AG08395 (cell line): Measurements from ENCODE around the gene NT5C2.
"Not testable (repeated sequence)": the region's sequence is repeated elsewhere in the genome, so short reads cannot be mapped to it uniquely, and the experiment has no call there.

Experiments used
- DNase-seq: peaks from one replicate; pipeline ENCODE4 v3.0.0; 2012; ENCODE audit warnings: mixed read lengths, low spot score

NT5C2 gene

DNA sequence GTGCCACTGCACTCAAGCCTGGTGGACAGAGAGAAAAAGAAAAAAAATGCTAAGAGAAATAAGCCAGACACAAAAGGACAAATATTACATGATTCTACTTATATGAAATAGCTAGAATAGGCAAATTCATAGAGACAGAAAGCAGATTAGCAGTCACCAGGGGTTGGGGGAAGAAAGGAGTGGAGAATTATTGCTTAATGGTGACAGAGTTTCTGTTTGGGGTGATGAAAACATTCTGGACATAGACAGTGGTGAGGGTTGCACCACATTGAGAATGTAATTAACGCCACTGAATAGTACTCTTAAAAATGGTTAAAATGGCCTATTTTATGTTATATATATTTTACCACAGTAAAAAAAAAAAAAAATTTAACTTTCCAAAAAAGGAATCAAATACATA lies 6.4 kb upstream of the NT5C2 start:
- DNase-seq, result no peak

DNA sequence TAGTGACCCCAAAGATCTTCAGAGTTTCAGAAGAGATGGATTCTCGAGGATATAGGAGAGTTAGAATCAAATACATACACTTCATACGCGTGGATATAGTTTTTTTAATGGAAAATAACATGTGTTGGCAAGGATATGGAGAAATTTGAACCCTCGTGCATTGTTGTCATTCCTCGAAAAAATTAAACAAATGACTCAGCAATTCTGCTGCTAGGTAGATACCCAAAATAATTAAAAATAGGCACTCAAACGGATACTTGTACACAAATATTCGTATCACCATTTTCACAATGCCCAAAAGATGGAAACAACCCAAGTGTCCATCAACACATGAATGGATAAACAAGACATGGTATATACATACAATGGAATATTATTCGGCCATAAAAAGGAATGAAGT lies 5.6 kb upstream of the NT5C2 start:
- DNase-seq, result no peak

DNA sequence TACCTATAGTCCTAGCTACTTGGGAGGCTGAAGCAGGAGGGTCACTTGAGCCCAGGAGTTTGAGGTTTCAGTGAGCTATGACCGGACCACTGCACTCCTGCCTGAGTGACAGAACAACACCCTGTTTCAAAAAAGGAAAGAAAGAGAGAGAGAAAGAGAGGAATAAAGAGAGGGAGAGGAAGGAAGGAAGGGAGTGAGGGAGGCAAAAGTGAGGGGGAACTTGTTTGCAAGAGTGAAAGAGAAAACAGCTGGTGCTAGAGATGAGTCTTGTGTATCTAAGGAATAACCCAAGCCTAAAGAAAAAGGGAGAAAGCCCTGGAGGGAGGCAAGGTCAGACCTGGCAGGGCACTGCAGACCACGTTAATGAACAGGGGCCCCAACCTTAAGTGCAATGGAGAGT lies 4.8 kb upstream of the NT5C2 start:
- DNase-seq, result no peak

DNA sequence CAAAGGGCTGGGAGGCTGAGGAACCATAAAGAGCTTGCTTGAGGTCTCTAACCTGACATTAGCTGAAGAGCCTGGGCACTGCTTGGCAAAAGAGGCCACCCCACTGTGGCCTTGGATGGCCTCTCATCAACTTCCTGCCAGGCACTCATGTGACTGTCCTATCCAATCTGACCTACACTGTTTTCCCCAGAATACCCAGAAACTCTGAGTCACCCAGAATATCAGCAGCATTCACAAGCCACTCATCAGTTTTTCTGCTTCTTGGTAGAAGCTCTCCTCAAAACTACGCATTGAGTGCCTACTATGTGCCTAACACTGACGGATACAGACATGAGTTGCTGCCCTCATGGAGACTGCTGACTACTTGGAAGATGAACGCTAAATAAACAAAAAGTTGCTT lies 4.1 kb upstream of the NT5C2 start:
- DNase-seq, result peak; percentile 90

DNA sequence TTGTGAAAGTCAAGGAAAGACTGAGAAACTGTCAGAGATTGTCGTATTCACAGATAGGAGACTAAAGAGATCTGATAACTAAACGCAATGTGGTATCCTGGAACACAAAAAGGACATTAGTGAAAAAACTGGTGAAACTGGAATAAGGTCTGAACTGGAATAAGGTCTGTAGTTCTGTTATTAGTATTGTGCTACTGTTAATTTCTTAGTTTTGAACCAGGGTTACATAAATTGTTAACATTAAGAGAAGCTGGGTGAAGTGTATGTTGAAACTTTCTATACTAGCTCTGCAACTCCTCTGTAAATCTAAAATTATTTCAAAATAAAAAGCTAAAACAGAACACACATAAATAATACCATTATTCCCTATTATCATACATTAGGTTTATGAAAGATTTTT lies 3.4 kb upstream of the NT5C2 start:
- DNase-seq, result no peak

DNA sequence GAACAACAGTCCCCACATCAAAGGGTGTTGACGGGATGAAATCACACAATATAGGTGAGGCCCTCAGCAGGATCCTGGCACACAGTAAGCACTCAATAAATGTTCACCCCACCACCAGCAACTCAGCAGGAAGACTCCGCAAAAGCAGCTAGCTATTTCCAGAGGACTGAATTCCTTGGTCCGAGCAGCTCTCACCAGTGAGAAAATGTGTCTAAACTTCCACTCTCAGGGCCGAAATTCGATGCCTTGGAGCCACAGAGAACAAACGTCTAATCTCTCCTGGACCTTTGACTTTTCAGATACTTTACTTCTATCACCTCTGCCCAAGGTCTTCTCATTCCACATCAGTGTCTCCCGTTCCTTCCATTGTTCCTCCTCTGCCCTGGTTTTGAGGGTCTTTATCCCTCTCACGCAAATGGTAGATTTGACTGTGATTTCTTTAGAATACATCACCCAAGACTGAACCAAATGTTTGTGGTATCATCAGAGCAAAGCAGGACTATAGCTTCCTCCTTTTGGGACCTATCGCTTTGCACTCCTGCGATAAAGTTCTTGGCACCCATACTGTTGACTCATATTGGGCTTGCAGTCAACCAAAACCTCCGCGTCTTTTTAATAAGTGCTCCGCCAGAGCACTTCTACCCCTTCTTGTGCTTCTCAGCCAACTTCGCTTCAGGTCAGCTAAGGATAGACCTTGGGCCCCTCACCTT lies 903 bp upstream of the NT5C2 start:
- DNase-seq, result no peak

DNA sequence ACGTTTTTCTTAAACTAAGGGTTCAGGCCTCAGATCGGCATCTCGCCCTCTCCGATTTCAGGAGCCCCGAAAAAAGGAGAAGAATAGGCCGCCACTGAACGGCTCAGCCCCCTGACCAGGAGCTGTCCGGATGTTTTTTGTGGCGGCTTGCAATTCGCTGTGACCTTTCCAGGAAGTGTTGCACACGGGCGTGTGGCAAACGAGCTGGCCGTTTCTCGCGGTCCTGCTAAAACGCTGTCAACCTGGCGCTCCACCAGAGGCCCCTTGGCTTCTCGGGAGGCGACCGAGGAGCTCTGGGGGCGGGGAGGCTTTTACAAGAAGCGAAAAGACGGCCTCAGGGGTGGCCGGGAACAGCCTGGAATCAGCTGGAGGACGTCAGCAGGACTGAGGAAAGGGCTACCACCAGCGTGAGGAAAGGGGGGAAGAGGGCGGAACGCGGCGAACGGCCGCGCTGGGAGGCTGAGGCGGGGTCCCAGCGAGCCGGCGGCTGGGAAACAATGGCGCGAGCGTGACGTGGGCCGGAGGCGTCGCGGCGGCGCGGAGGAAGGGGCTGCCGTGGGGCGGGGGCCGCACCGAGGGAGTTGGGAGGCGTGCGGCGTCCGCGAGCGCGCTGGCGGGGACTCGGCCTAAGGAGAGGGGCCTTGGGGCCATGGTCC lies 493 bp downstream of the NT5C2 start:
- peak; percentile 55 for DNase-seq

DNA sequence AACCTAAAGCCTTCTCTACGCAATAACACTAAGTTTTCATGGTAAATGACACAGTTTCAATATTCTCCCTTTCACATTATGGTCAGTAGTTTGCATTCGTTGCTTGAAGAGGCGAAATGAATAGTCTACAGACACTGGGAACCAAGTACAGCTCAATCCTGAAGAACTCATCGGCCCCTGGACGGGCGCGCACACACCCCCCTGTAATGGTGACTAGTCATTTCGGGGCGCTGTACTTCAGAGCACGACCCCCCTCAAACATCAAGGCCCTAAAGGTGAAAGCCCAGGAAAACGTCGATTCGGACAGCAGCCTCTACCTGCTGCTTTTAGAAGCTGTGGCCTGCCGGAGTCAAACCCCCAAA lies 1.0 kb downstream of the NT5C2 start:
- no peak for DNase-seq

DNA sequence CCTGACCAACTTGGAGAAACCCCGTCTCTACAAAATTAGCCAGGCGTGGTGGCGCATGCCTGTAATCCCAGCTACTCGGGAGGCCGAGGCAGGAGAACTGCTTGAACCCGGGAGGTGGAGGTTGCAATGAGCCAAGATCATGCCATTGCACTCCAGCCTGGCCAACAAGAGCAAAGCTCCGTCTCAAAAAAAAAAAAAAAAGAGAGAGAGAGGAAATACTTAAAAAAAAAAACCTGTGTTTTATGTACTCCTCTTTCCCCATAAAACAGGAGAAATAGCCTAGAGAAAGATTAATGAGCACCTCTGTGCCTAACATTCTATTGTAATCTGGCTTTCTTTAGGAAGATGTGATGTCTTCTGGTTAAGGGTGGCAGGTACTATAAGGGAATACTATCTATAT lies 1.9 kb downstream of the NT5C2 start:
- not testable (repeated sequence) for DNase-seq

DNA sequence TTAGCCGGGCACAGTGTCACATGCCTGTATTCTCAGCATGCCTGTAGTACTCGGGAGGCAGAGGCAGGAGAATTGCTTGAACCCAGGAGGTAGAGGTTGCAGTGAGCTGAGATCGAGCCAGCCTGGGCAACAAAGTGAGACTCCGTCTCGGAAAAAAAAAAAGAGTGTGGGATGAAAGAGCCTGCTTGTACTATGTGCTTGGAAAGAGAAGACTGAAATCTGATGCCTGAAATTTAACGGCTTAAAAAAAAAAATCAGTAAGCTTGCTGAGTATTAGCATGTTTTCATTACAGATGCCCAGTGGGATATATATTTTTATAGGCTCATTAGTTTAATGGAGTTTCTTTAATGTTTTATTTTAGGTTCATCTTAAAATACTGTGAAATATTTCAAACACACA lies 4.2 kb downstream of the NT5C2 start:
- DNase-seq, result no peak

DNA sequence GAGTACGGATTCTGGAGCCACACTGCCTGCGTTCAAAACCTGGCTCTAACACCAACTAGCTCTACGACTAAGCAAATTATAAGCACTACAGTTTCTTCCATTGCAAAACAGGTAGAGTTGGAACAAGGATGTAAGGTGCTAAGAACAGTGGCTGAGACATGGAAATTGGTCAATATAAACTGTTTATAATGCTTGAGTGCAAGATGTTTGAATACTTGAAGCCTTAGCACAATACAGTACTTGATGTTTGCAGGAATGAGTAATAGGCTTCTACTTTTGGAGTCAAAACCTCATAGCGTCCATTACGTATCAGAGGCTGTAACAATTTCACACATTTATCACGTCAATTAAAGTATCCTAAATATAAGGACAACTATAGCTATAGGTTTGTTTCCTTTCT lies 6.9 kb downstream of the NT5C2 start:
- no peak for DNase-seq

DNA sequence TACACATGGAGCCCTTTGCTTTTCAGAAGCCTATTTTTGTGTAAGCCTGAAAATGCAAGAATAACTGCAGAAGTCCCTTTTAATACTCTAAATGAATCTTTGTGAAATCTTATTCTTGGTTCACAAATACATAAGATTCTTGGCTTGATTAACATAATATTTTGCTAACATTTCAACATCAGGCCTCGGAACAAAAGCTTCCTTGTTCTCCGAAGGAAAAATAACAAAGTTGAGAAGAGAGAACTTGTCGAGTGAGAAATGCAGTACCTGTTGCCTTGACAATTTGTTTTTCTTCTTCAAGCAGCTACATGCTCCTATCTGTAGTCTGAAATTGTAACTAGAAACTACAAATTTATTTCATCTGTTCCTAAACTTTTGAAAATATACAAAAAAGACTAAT lies 8.5 kb downstream of the NT5C2 start:
- DNase-seq, result no peak

DNA sequence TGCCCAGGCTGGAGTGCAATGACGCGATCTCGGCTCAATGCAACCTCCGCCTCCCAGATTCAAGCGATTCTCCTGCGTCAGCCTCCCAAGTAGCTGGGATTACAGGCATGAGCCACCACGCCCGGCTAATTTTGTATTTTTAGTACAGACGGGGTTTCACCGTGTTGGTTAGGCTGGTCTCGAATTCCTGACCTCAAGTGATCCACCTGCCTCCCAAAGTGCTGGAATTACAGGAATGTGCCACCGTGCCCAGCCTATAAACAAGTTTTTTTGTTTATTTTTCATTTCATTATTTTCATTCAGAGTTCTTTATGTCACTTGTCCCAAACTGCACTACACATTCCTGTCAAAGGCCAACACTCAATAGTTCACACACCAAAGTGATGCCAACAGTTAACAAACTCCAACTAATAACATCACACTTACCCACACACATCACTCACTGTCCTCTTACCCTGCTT lies 9.1 kb downstream of the NT5C2 start:
- not testable (repeated sequence) for DNase-seq

DNA sequence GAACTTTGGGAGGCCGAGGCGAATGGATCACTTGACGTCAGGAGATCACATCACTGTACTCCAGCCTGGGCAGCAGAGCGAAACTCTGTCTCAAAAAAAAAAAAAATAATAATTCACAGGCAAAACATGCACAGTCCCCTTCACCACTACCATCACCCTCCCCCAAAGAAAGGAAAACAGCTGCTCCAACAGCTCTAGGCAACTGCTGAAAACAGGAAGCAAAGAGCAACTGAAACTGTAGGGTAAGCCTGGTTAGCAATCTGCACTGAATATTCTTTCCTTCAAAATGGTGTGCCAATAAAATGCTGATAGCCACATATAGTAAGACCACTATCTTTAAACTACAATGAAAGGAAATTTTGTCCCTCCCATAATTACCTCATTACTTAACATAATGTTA lies 11.8 kb downstream of the NT5C2 start:
- no peak for DNase-seq

DNA sequence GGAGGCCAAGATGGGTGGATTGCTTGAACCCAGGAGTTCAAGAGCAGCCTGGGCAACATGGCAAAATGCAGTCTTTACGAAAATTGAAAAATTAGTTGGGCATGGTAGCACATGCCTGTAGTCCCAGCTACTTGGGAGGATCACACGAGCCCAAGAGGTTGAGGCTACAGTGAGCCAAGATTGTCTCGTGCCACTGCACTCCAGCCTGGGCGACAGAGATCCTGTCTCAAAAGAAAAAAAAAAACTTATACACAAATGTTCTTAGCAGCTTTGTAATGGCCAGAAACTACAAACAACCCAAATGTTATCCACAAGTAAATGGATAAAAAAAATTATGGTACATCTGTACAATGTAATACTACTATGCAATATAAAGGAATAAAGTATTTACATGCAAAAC lies 12.6 kb downstream of the NT5C2 start:
- DNase-seq, result no peak

DNA sequence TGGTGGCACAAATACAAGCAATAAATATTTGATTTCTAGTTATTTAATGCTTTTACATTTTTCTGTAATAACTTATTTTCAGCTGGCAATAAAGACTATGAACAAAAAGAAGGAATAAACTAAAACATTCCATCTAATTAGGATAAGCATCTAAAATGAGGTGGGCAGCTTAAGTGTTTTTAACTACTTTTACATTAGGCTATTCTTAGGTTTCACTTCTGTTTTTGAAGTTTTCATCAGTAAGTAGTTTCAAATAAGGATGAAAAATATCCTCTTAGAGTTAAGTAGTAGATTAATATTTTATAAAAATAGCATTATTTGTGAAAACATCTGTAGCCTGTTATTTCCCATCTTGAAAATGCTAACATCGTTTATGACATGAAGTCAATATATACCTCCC lies 15.9 kb downstream of the NT5C2 start:
- DNase-seq, result no peak

DNA sequence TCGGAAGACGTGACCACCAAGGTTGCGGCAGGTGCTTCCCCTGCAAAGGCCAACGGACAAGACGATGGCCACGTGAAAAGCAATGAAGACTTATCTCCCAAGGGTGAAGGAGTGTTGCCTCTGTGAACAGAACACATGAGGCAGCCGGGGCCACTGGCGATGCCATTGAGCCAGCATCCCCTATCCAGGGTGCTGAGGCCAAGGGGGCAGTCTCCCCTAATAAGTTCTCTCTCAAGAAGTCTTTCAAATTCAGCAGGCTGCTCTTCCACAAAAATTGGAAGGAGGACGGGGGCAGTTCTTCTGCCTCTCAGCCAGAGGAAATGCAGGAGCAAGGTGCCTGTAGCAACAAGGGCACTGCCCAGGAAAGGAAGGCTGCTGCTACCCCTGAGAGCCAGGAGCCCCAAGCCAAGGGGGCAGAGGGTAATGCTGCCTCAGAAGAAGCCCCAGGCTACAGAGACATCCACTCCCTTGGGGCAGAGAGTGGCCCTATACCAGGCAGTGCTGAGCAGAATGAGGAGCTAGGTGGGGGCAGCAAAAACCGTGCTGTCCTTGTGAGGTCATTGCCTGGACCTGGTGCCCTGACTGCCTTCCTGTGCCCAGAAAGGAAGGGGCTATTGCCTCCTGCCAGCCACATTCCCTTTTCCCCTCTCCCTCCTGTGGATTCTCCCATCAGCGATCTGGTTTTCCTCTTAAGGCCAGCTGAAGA lies 17.3 kb downstream of the NT5C2 start:
- no peak for DNase-seq

DNA sequence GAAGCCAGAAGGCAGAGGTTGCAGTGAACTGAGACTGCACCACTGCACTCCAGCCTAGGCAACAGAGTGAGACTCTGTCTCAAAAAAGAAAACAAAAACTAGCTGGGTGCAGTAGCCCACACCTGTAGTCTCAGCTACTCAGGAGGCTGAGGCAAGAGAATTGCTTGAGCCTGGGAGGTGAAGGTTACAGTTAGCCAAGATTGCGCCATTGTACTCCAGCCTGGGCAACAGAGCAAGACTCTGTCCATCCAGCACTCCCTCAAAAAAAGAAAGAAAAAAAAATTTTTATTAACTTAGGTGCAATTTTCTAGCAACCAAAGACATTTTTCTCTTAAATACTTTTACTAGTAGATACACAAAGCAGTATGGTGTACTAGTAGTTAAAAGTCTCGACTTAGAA lies 18.7 kb downstream of the NT5C2 start:
- DNase-seq, result not testable (repeated sequence)

DNA sequence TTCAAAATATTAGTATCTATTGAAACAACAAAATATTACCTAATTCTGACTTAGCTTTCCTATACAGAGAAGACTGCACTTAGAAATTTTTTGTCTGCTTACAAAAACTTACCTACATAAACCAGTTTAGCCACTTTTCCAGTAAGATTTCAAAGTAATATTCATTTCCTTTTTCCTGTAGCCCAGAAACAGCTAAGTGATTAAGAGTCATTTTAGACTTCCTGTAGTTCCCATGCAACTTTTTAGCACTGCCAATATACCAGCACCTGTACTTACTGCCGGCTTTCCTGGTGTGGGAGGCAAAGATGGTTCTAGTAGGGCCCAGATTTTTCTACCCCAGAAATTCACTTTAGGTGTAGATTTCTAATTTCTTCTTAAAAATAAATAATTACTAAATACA lies 21.8 kb downstream of the NT5C2 start:
- DNase-seq, result no peak

DNA sequence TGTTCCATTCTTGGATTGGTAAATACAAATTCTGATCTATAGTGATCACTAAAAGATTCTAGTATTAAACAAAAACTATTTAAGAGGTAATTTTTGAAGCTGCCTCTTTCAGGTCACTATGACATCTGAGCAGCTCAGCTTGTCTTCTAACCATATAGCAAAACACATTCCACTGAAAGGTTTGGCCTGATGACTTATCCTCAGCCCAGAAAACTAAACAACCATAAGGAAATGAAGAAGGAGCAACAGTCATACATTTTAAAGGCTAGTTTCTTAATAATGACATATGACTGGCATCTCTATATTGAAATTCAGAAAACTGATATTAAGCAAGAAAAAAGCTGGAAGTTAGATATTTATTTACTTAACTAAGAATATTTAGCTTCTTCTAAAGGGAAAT lies 24.6 kb downstream of the NT5C2 start:
- no peak for DNase-seq

DNA sequence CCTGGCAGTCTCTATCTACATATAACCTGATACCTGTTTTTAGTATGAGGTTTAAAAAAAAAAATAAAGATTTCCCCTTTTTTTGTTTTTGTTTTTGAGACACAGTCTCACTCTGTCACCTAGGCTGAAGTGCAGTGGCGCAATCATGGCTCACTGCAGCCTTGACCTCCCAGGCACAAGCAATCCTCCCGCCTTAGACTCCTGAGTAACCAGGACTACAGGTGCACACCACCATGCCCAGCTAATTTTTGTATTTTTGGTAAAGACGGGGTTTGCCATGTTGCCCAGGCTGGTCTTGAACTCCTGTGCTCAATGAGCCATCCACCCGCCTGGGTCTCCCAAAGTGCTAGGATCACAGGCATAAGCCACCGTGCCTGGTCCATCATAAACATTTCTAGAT lies 25.5 kb downstream of the NT5C2 start:
- not testable (repeated sequence) for DNase-seq

DNA sequence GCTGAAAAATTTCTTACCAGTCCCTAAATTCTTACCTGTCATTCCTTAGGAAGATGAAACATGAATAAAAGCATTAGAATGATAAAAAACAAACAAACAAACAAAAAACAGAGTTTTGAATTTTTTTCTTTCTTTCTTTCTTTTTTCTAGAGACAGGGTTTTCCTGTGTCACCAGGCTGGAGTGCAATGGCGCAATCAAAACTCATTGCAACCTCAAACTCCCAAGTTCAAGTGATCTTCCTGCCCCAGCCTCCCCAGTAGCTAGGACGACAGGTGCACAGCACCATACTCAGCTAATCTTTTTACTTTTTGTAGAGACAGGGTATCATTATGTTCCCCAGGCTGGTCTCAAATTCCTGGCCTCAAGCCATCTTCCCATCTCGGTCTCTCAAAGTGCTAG lies 26.5 kb downstream of the NT5C2 start:
- DNase-seq, result no peak

DNA sequence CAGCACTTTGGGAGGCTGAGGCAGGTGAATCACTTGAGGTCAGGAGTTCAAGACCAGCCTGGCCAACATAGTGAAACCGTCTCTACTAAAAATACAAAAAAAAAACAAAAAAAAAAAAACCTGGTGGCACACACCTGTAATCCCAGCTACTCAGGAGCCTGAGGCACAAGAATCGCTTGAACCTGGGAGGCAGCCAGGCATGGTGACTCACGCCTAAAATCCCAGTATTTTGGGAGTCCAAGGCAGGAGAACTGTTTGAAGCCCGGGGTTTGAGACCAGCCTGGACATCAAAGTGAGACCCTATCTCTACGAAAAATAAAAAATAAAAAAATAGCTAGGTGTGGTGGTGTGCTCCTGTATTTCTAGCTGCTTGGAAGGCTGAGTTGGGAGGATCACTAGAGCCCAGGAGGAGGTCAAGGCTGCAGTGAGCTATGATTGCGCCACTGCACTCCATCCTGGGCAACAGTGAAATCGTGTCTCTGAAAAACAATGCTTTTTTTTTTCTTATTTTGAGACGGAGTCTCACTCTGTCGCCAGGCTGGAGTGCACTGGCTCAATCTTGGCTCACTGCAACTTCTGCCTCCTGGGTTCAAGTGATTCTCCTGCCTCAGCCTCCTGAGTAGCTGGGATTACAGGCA lies 29.2 kb downstream of the NT5C2 start:
- not testable (repeated sequence) for DNase-seq
